ENCODE results near the gene LRMDA.
A peak's percentile ranks its signal among the peaks of the same experiment; 100 is the strongest.

The LRMDA gene

GRCh38 chr10:75401569-75402485 lies 29.6 kb upstream of the LRMDA start, which contains the start of gene ZNF503:
Gene ZNF503, minus strand, starts transcription at chr10:75401764. Its CDS starts 345 bp downstream, at chr10:75401419.
- CTCF ChIA-PET = no interaction called here
- POLR2A ChIA-PET = no interaction called here
- DNase-seq (ENCODE audit: extremely low spot score) = peak; percentile 68
- TF ChIP-seq, protein P1, sequence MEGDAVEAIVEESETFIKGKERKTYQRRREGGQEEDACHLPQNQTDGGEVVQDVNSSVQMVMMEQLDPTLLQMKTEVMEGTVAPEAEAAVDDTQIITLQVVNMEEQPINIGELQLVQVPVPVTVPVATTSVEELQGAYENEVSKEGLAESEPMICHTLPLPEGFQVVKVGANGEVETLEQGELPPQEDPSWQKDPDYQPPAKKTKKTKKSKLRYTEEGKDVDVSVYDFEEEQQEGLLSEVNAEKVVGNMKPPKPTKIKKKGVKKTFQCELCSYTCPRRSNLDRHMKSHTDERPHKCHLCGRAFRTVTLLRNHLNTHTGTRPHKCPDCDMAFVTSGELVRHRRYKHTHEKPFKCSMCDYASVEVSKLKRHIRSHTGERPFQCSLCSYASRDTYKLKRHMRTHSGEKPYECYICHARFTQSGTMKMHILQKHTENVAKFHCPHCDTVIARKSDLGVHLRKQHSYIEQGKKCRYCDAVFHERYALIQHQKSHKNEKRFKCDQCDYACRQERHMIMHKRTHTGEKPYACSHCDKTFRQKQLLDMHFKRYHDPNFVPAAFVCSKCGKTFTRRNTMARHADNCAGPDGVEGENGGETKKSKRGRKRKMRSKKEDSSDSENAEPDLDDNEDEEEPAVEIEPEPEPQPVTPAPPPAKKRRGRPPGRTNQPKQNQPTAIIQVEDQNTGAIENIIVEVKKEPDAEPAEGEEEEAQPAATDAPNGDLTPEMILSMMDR (IDR thresholded peaks at IDR 0.05; ENCODE audit: control extremely low read depth, extremely low read depth, low read depth, missing control alignments) = no peak

- TF ChIP-seq, protein P1 (IDR thresholded peaks at IDR 0.05; ENCODE audit: control extremely low read depth, extremely low read depth, low read depth, missing control alignments) = no peak
- POLR2A ChIA-PET = no interaction called here
- no peak for DNase-seq (ENCODE audit: extremely low spot score)
- CTCF ChIA-PET = no interaction called here
Measured at GRCh38 chr10:75402486-75403143, 28.8 kb upstream of the LRMDA start.

GRCh38 chr10:75403144-75403938 lies 28.1 kb upstream of the LRMDA start:
- no peak for DNase-seq (ENCODE audit: extremely low spot score)
- CTCF ChIA-PET = no interaction called here
- TF ChIP-seq, protein P1 (IDR thresholded peaks at IDR 0.05; ENCODE audit: control extremely low read depth, extremely low read depth, low read depth, missing control alignments) = no peak
- POLR2A ChIA-PET = no interaction called here

GRCh38 chr10:75403939-75404814 lies 27.2 kb upstream of the LRMDA start:
- POLR2A ChIA-PET = no interaction called here
- TF ChIP-seq, protein P1 (IDR thresholded peaks at IDR 0.05; ENCODE audit: control extremely low read depth, extremely low read depth, low read depth, missing control alignments) = no peak
- CTCF ChIA-PET = no interaction called here
- peak; percentile 40 for DNase-seq (ENCODE audit: extremely low spot score)

DNA sequence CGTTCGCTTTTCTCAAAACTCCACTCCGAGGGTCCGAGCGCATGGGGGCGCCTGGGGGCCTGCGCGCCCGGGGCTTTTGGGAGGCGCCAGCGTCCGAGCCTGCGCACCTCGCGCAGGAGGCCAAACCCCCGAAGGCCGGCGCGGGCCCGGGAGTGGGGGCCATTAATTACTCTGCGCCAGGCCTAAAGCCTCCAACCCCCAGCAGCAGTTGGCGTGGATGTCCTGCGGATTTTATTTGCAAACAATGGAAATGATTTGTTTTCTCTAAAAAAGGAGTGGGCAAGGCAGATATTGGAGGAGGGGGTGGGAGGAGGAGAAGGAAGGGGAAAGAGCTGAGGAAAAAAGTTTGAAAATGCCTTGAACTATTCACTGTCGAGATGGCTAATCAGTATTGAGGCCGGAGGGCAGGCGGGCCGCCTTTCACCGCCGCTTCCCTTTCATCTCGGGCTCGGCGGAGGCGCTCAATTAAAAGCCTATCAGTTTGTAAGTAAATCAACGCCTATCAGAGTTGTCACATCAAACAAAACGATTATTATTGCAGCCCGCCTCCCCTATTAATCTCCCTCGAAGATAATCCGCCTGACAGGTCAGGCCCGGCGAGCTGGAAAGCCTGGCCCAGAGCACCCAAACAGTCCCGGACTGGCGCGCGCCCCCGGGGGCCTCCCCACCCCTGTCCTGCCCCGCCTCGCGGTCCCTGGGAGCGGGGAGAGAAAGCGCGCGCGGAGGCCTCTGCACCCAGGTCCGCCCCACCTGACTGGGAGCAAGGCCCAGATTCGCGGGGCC lies 26.4 kb upstream of the LRMDA start:
- CTCF ChIA-PET = no interaction called here
- DNase-seq (ENCODE audit: extremely low spot score) = no peak
- POLR2A ChIA-PET = no interaction called here
- TF ChIP-seq, protein P1 (IDR thresholded peaks at IDR 0.05; ENCODE audit: control extremely low read depth, extremely low read depth, low read depth, missing control alignments) = no peak

Data from GM10248 (cell line).